Measurements from ENCODE around the gene C1orf210.

GRCh38 chr1:43282220-43283195 is 2.9 kb downstream of the C1orf210 start:
- TF ChIP-seq CTCF (conservative IDR thresholded peaks at IDR 0.05; ENCODE audit: low read length) (no peak), EZH2phosphoT487 (IDR thresholded peaks at IDR 0.05; ENCODE audit: borderline replicate concordance) (no peak)

All from Loucy (cell line).